ENCODE measurements around the gene FBXO31. TPM values are rescaled to one million over a fixed set of nuclear protein-coding genes. Genes with fewer than 3 reads are reported as not detected.

Gene FBXO31
- total and polyA plus RNA-seq, 2 of the 13 experiments (the other 11 are each of a cell fraction or from before 2014, with no cell fraction given): 92.4 to 101 TPM

- no peaks in the 10 kb centered on the region for H3K27me3 ChIP-seq (ENCODE audit: control insufficient read depth in 1 of 2, insufficient read depth in 2 of 2, low read length in 2 of 2)
- no peak overlapping the region for H3K4me3 ChIP-seq (replicated peaks in 1 of 3; ENCODE audit: insufficient read depth in 1 of 3, low read depth in 2 of 3, low read length in 3 of 3)
- 96% methylated on average over 8 of the region's 10 CpGs for WGBS (ENCODE audit: low lambda C conversion rate)
- peaks cover 79 to 96% of the 10 kb centered on the region in 2 experiments for H3K36me3 ChIP-seq (replicated peaks in 1 of 2; ENCODE audit: control insufficient read depth in 1 of 2, insufficient read depth in 2 of 2, low read length in 2 of 2)
- TF ChIP-seq RBM22 (optimal IDR thresholded peaks at IDR 0.05; ENCODE audit: low read length) (peak; percentile 64), EHMT2 (IDR thresholded peaks at IDR 0.05; ENCODE audit: borderline replicate concordance, low read depth, low read length) (no peak), POLR2A (IDR thresholded peaks at IDR 0.05; ENCODE audit: insufficient read depth in 1 of 2, low read depth in 2 of 2, low read length in 2 of 2) (peak in 1 of 2 experiments; percentile 15; a peak in 1 of 4 replicates), LBX2 (CRISPR knock-in tag; IDR thresholded peaks at IDR 0.05; ENCODE audit: borderline replicate concordance) (no peak), HMGXB4 (CRISPR knock-in tag; IDR thresholded peaks at IDR 0.05; ENCODE audit: borderline replicate concordance in 1 of 2, low read depth in 1 of 2) (no peak), ZSCAN25 (CRISPR knock-in tag; IDR thresholded peaks at IDR 0.05) (no peak), SRSF4 (IDR thresholded peaks at IDR 0.05; ENCODE audit: low read depth, low read length, poor library complexity, severe bottlenecking) (no peak)
- no peaks in the 10 kb centered on the region for H3K9me3 ChIP-seq (ENCODE audit: low read length)
- no peak for DNase-seq (ENCODE audit: low spot score)
- no peak overlapping the region for H3K9ac ChIP-seq (ENCODE audit: insufficient read depth, low read depth, low read length)
- no peak for ATAC-seq
- BruUV-seq (replicated peaks): no TSS peak
- FAIRE-seq: no peak
- H3K79me2 ChIP-seq (ENCODE audit: insufficient read depth, low read length): peaks cover 11% of the 10 kb centered on the region
- peaks cover 85% of the 10 kb centered on the region; the same call in 1 of the 2 replicates for H4K20me1 ChIP-seq (ENCODE audit: insufficient read depth, low read length)
- POLR2A ChIA-PET: interaction anchor here (1.1 to 3.4 kb wide), 5 partner anchors 15 to 62 kb away, joined by 3 to 20 read pairs (median 5); partner anchors contain the start of genes C16orf95 and FBXO31
- H2AFZ ChIP-seq (ENCODE audit: low read length): no peak overlapping the region
- in situ Hi-C loops (cut with HindIII; ENCODE audit: extremely low pct_ligation_motif_present, low pct_unique_long_range_greater_than_20kb) (no loop called here), intact Hi-C loops (cut with micrococcal nuclease; ENCODE audit: unreplicated experiment) (no loop called here)
- H3K27ac ChIP-seq (ENCODE audit: extremely low read length, insufficient read depth, low read length): no peak overlapping the region
- H3K4me1 ChIP-seq (ENCODE audit: insufficient read depth, low read length): no peaks in the 10 kb centered on the region
- H3K4me2 ChIP-seq (ENCODE audit: low read depth, low read length): no peak overlapping the region
- CTCF ChIA-PET (ENCODE audit: low intra/inter-chr PET ratio, low total read pairs): no interaction called here
These were observed 51.4 kb downstream of the FBXO31 start for GRCh38 chr16:87332150-87332549.

Measured in HepG2 (cell line).